Caco-2 (cell line): ENCODE measurements around the gene NHERF2. TPM values are rescaled to one million over a fixed set of nuclear protein-coding genes. Genes with fewer than 3 reads are reported as not detected.

Source experiments
- BruUV-seq: library from RNA; stranded (reverse); fragments of 400-500 nt; replicated peaks from 2 replicates; lab custom pipeline; 2021; lab: Mats Ljungman, UMichigan
- CTCF ChIA-PET: fragments of 300-600 bp; sonication (Branson Sonifier 250); formaldehyde crosslinking; loops from one replicate; lab custom pipeline; 2022; ENCODE audit warnings: antibody characterized with exemption; lab: Charles Lee
- POLR2A ChIA-PET: fragments of 300-600 bp; sonication (Branson Sonifier 250); formaldehyde crosslinking; loops from one replicate; lab custom pipeline; 2022; ENCODE audit warnings: antibody characterized with exemption; lab: Charles Lee
- DNase-seq, 2 experiments: peaks; one replicate each; pipeline versions ENCODE4 v3.0.0 to v3.0.0-alpha.2; 2020 to 2022
- H3K27me3 ChIP-seq: replicated peaks from 2 replicates; pipeline ENCODE4 v1.6.0; 2011; ENCODE audit warnings: low read length; ENCODE audit not compliant: control insufficient read depth, insufficient read depth
- H3K36me3 ChIP-seq: 2 replicates; pipeline ENCODE4 v1.5.1; 2011; ENCODE audit warnings: low read length; ENCODE audit not compliant: control insufficient read depth, insufficient read depth
- H3K4me1 ChIP-seq: fragments of 250-450 bp; sonication (Bioruptor Pico); 2 replicates; pipeline ENCODE4 v1.5.1; 2020; ENCODE audit warnings: mild to moderate bottlenecking
- H3K4me3 ChIP-seq: 2 replicates; pipeline ENCODE4 v1.5.1; 2011; ENCODE audit warnings: low read depth, mild to moderate bottlenecking, control low read depth, low read length
- H3K9me3 ChIP-seq: fragments of 250-450 bp; sonication (Bioruptor Pico); 2 replicates; pipeline ENCODE4 v1.5.1; 2020; ENCODE audit warnings: mild to moderate bottlenecking, moderate library complexity
- H3K27ac Mint-ChIP-seq: one replicate; pipeline ENCODE4 v1.8.0; 2022; ENCODE audit warnings: mixed read lengths; ENCODE audit not compliant: unreplicated experiment
- H3K27me3 Mint-ChIP-seq: one replicate; pipeline ENCODE4 v1.8.0; 2022; ENCODE audit warnings: mixed read lengths; ENCODE audit not compliant: insufficient read depth, unreplicated experiment
- H3K36me3 Mint-ChIP-seq: one replicate; pipeline ENCODE4 v1.8.0; 2022; ENCODE audit warnings: mild to moderate bottlenecking, mixed read lengths; ENCODE audit not compliant: insufficient read depth, unreplicated experiment
- H3K4me1 Mint-ChIP-seq: one replicate; pipeline ENCODE4 v1.8.0; 2022; ENCODE audit warnings: low read depth, mixed read lengths; ENCODE audit not compliant: unreplicated experiment
- H3K4me3 Mint-ChIP-seq: one replicate; pipeline ENCODE4 v1.8.0; 2022; ENCODE audit warnings: mild to moderate bottlenecking, moderate library complexity, mixed read lengths; ENCODE audit not compliant: unreplicated experiment
- H3K9me3 Mint-ChIP-seq: one replicate; pipeline ENCODE4 v1.8.0; 2022; ENCODE audit warnings: mixed read lengths; ENCODE audit not compliant: unreplicated experiment
- intact Hi-C: fragments of 100-400 bp; cut with micrococcal nuclease; formaldehyde crosslinking; loops from one replicate; pipeline ENCODE4 v1.10.0; 2022; ENCODE audit not compliant: unreplicated experiment
- total RNA-seq: library from RNA; stranded (reverse); gene quantifications from 2 replicates; pipeline ENCODE4 v1.2.3, GENCODE V29; 2022
- TF ChIP-seq, protein P1 (sequence below), 2 experiments: fragments of 200-600 bp in 1 of 2; IDR thresholded peaks; 1 replicate in 1 of 2; 2 replicates in 1 of 2; pipeline versions ENCODE4 v1.5.1 to v1.8.0; 2011 to 2022; ENCODE audit warnings: antibody characterized with exemption in 1 of 2, control low read depth in 1 of 2, inconsistent platforms in 1 of 2, low read depth in 1 of 2, low read length in 1 of 2, mild to moderate bottlenecking in 1 of 2, moderate library complexity in 1 of 2; ENCODE audit not compliant: insufficient read depth in 1 of 2, severe bottlenecking in 1 of 2, unreplicated experiment in 1 of 2

Gene NHERF2
- total RNA-seq, 1 experiment from 2014 or later, result 26.6 TPM

DNA sequence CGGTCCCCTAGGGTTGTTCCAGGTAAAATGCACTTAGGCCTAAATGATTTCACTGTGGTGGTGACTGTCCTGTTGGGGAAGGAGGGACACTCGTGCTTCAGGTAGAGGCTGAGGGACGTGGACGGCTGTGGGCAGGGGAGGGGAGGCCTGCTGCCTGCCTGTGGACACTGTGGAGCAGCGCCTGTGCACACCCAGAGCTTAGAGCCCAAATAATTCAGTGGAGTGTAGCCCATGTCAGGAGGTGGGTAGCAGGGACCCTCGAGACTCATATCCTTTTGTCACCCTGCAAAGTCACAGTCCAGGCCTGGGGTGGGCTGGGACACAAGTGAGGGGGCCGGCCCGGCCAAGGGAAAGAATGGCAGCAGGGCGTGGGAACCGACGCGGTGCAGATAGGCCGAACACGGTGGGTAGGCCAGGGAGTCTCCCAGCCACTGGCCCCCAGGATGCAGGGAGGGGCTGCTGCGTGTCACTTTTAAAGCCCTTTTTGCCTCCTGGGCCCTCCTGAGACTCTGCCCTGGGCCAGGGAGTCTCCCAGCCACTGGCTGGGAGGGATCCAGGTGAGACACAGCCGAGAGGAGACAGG, 733 bp upstream of the NHERF2 start:
- no peak overlapping the region for H3K4me3 ChIP-seq
- H3K4me1 ChIP-seq, result peaks cover 17% of the 10 kb centered on the region
- no TSS peak for BruUV-seq

DNA sequence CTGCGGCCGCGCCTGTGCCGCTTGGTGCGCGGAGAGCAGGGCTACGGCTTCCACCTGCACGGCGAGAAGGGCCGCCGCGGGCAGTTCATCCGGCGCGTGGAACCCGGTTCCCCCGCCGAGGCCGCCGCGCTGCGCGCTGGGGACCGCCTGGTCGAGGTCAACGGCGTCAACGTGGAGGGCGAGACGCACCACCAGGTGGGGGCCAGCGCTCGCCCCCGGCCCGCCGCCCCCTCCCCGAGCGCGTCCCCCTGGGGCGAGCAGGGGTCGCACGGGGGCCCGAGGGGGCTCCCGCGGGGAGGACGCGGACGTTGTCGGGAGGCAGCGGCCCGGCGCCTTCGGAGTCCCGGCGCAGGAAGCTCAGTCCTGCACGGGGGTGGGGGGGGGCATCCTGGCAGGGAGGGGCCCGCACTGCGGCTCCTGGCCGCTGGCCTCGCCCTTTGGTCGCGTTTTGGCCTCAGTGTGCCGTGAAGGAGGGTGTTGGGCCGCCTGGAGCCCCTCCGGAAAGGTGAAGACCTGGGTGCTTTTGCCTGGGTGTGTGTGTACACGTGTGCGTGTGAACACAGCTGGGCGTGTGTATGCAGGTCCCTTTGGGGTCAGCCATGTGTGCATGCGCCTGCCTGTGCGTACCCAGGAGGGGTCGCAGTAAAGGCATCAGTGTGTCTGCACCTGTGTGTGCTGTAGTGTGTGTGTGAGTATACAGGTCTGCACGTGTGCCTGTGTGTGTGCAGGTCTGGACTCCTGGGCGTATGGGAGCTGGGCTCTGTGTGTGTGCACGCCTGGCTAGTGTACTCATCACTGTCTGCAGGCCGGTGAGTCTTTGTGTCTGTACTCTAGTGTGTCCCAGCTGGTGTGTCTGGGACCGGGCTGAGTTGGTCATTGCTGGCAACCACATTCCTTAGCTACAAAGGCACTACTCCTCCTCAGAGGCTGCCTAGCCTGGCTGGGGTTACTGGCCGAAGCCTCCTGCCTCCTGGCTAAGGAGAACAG, 615 bp downstream of the NHERF2 start:
- peak in 1 of 2 experiments; percentile 51 for DNase-seq
- POLR2A ChIA-PET, result interaction anchor here (0.6 kb wide), 1 partner anchor 12 kb away, joined by 6 read pairs; no protein-coding TSS in a partner anchor
- BruUV-seq, result no TSS peak

More for the DNA sequence above, 733 bp upstream of the NHERF2 start:
- Mint-ChIP-seq H3K4me3 (peak overlapping the region; percentile 73), H3K27ac (no peak overlapping the region), H3K9me3 (no peaks in the 10 kb centered on the region), H3K36me3 (no peaks in the 10 kb centered on the region), H3K4me1 (peaks cover 18% of the 10 kb centered on the region), H3K27me3 (no peaks in the 10 kb centered on the region)
- POLR2A ChIA-PET, result no interaction called here
- no peak for DNase-seq
- CTCF ChIA-PET, result no interaction called here
- Histone ChIP-seq H3K36me3 (no peaks in the 10 kb centered on the region), H3K9me3 (no peaks in the 10 kb centered on the region), H3K27me3 (no peaks in the 10 kb centered on the region)
- intact Hi-C loops, result no loop called here
- TF ChIP-seq, protein P1, sequence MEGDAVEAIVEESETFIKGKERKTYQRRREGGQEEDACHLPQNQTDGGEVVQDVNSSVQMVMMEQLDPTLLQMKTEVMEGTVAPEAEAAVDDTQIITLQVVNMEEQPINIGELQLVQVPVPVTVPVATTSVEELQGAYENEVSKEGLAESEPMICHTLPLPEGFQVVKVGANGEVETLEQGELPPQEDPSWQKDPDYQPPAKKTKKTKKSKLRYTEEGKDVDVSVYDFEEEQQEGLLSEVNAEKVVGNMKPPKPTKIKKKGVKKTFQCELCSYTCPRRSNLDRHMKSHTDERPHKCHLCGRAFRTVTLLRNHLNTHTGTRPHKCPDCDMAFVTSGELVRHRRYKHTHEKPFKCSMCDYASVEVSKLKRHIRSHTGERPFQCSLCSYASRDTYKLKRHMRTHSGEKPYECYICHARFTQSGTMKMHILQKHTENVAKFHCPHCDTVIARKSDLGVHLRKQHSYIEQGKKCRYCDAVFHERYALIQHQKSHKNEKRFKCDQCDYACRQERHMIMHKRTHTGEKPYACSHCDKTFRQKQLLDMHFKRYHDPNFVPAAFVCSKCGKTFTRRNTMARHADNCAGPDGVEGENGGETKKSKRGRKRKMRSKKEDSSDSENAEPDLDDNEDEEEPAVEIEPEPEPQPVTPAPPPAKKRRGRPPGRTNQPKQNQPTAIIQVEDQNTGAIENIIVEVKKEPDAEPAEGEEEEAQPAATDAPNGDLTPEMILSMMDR (IDR thresholded peaks at IDR 0.05; ENCODE audit: insufficient read depth in 1 of 2, low read depth in 1 of 2, low read length in 1 of 2, severe bottlenecking in 1 of 2, unreplicated experiment in 1 of 2), result no peak

More for the DNA sequence above, 615 bp downstream of the NHERF2 start:
- peaks cover 17% of the 10 kb centered on the region for H3K4me1 ChIP-seq
- H3K9me3 ChIP-seq, result no peaks in the 10 kb centered on the region
- Mint-ChIP-seq H3K27me3 (no peaks in the 10 kb centered on the region), H3K4me1 (peaks cover 17% of the 10 kb centered on the region), H3K9me3 (no peaks in the 10 kb centered on the region), H3K27ac (no peak overlapping the region), H3K4me3 (peak overlapping the region; percentile 73), H3K36me3 (no peaks in the 10 kb centered on the region)
- H3K4me3 ChIP-seq, result peak overlapping the region; percentile 44
- H3K27me3 ChIP-seq, result no peaks in the 10 kb centered on the region
- CTCF ChIA-PET, result interaction anchor here (1.0 kb wide), 1 partner anchor 20 kb away, joined by 3 read pairs; the partner anchor contains the start of genes NTHL1 and TSC2
- TF ChIP-seq, protein P1 (IDR thresholded peaks at IDR 0.05; ENCODE audit: insufficient read depth in 1 of 2, low read depth in 1 of 2, low read length in 1 of 2, severe bottlenecking in 1 of 2, unreplicated experiment in 1 of 2), result peak in 1 of 2 experiments; percentile 19
- no peaks in the 10 kb centered on the region for H3K36me3 ChIP-seq
- intact Hi-C loops, result loop anchor here (1.0 kb wide), 1 partner anchor 20 kb away; the partner anchor contains the start of genes NTHL1 and TSC2
